Ascending aorta (tissue), 2 donors: ENCODE results near the gene RSPH4A. TPM values are rescaled to one million over a fixed set of nuclear protein-coding genes. Genes with fewer than 3 reads are reported as not detected.

Experiments
- DNase-seq, 2 donors: peaks; one replicate each; pipeline ENCODE4 v3.0.0-alpha.2; 2019; ENCODE audit warnings: low spot score in 2 of 2
- H3K27ac ChIP-seq, 2 donors: fragments of 200-600 bp; sonication (generic); one replicate each; pipeline ENCODE4 v1.5.1; 2016 to 2017; ENCODE audit warnings: mild to moderate bottlenecking in 1 of 2
- H3K27me3 ChIP-seq: fragments of 200-600 bp; sonication (generic); one replicate; pipeline ENCODE4 v1.5.1; 2017
- H3K36me3 ChIP-seq, 2 donors: fragments of 200-600 bp; sonication (generic); one replicate each; pipeline ENCODE4 v1.5.1; 2016
- H3K4me1 ChIP-seq, 2 donors: fragments of 200-600 bp; sonication (generic); one replicate each; pipeline ENCODE4 v1.5.1; 2016 to 2017; ENCODE audit warnings: mild to moderate bottlenecking in 1 of 2
- H3K4me3 ChIP-seq, 2 donors: fragments of 200-600 bp; sonication (generic); one replicate each; pipeline ENCODE4 v1.5.1; 2016 to 2017; ENCODE audit warnings: mild to moderate bottlenecking in 1 of 2
- H3K9me3 ChIP-seq, 2 donors: fragments of 200-600 bp; sonication (generic); one replicate each; pipeline ENCODE4 v1.5.1; 2016
- CTCF ChIP-seq, 3 experiments: fragments of 200-600 bp in 2 of 3; fragments of 450-650 bp in 1 of 3; sonication (generic) in 2 of 3; IDR thresholded peaks; one replicate each; pipeline ENCODE4 v1.5.1; 2016 to 2019; ENCODE audit warnings: antibody characterized with exemption in 3 of 3, mild to moderate bottlenecking in 1 of 3, moderate library complexity in 1 of 3
- intact Hi-C: fragments of 100-400 bp; cut with DNase I; formaldehyde crosslinking; loops from one replicate; pipeline ENCODE4 v1.15.1; 2023
- total RNA-seq: library from RNA; depleted of rRNA; stranded (reverse); fragments of >200 nt; gene quantifications from one replicate; pipeline ENCODE4 v1.1.0, GENCODE V29; 2016

RSPH4A gene
- total RNA-seq, 1 donor from 2014 or later, result 17.9 TPM

GRCh38 chr6:116629563-116629981, 13.3 kb downstream of the RSPH4A start:
- intact Hi-C loops, result no loop called here
- no peaks in the 10 kb centered on the region for H3K27me3 ChIP-seq
- H3K36me3 ChIP-seq, result peaks cover 0 to 6% of the 10 kb centered on the region in 2 donors
- H3K27ac ChIP-seq, result no peak overlapping the region
- no peak for TF ChIP-seq CTCF (IDR thresholded peaks at IDR 0.05)
- DNase-seq, result no peak
- H3K4me3 ChIP-seq, result no peak overlapping the region
- no peaks in the 10 kb centered on the region for H3K4me1 ChIP-seq
- no peaks in the 10 kb centered on the region for H3K9me3 ChIP-seq

GRCh38 chr6:116631379-116631990, 15.2 kb downstream of the RSPH4A start:
- DNase-seq, result no peak
- no peaks in the 10 kb centered on the region for H3K27me3 ChIP-seq
- no peaks in the 10 kb centered on the region for H3K4me1 ChIP-seq
- no peaks in the 10 kb centered on the region for H3K9me3 ChIP-seq
- H3K27ac ChIP-seq, result no peak overlapping the region
- no peak for TF ChIP-seq CTCF (IDR thresholded peaks at IDR 0.05)
- intact Hi-C loops, result no loop called here
- H3K4me3 ChIP-seq, result no peak overlapping the region
- peaks cover 0 to 6% of the 10 kb centered on the region in 2 donors for H3K36me3 ChIP-seq

- H3K9me3 ChIP-seq, result no peaks in the 10 kb centered on the region
- no peaks in the 10 kb centered on the region for H3K4me1 ChIP-seq
- DNase-seq, result no peak
- no peak overlapping the region for H3K27ac ChIP-seq
- intact Hi-C loops, result no loop called here
- H3K4me3 ChIP-seq, result no peak overlapping the region
- no peaks in the 10 kb centered on the region for H3K27me3 ChIP-seq
- H3K36me3 ChIP-seq, result peaks cover 0 to 6% of the 10 kb centered on the region in 2 donors
- no peak for TF ChIP-seq CTCF (IDR thresholded peaks at IDR 0.05)
These were observed 17.4 kb downstream of the RSPH4A start for GRCh38 chr6:116633685-116634084.

- no peak for DNase-seq
- no peak for TF ChIP-seq CTCF (IDR thresholded peaks at IDR 0.05)
- intact Hi-C loops, result no loop called here
- Histone ChIP-seq H3K27me3 (no peaks in the 10 kb centered on the region), H3K27ac (no peak overlapping the region), H3K4me3 (no peak overlapping the region), H3K36me3 (peaks cover 3 to 20% of the 10 kb centered on the region in 2 donors), H3K9me3 (no peaks in the 10 kb centered on the region), H3K4me1 (no peaks in the 10 kb centered on the region)
These were observed 31.9 kb downstream of the RSPH4A start for GRCh38 chr6:116648156-116648555.

- H3K27me3 ChIP-seq, result no peaks in the 10 kb centered on the region
- peaks cover 3 to 20% of the 10 kb centered on the region in 2 donors for H3K36me3 ChIP-seq
- no peaks in the 10 kb centered on the region for H3K4me1 ChIP-seq
- no peaks in the 10 kb centered on the region for H3K9me3 ChIP-seq
- TF ChIP-seq CTCF (IDR thresholded peaks at IDR 0.05), result no peak
- no peak for DNase-seq
- intact Hi-C loops, result no loop called here
- no peak overlapping the region for H3K27ac ChIP-seq
- no peak overlapping the region for H3K4me3 ChIP-seq
These were observed 32.9 kb downstream of the RSPH4A start for GRCh38 chr6:116649129-116649528.

- H3K36me3 ChIP-seq, result peaks cover 0 to 12% of the 10 kb centered on the region in 2 donors
- TF ChIP-seq CTCF (IDR thresholded peaks at IDR 0.05), result no peak
- DNase-seq, result no peak
- no peaks in the 10 kb centered on the region for H3K9me3 ChIP-seq
- H3K4me3 ChIP-seq, result no peak overlapping the region
- no peaks in the 10 kb centered on the region for H3K4me1 ChIP-seq
- no peak overlapping the region for H3K27ac ChIP-seq
- intact Hi-C loops, result no loop called here
- H3K27me3 ChIP-seq, result no peaks in the 10 kb centered on the region
These were observed 35.6 kb downstream of the RSPH4A start for GRCh38 chr6:116651916-116652315.
